Measurements from ENCODE around the gene NAA50. TPM values are rescaled to one million over a fixed set of nuclear protein-coding genes. Genes with fewer than 3 reads are reported as not detected.

NAA50 gene
- total RNA-seq, 3 donors from 2014 or later (not counting 1 experiment from before 2014, with no cell fraction given) = 55.3 to 77.6 (median 61.0) TPM

DNA sequence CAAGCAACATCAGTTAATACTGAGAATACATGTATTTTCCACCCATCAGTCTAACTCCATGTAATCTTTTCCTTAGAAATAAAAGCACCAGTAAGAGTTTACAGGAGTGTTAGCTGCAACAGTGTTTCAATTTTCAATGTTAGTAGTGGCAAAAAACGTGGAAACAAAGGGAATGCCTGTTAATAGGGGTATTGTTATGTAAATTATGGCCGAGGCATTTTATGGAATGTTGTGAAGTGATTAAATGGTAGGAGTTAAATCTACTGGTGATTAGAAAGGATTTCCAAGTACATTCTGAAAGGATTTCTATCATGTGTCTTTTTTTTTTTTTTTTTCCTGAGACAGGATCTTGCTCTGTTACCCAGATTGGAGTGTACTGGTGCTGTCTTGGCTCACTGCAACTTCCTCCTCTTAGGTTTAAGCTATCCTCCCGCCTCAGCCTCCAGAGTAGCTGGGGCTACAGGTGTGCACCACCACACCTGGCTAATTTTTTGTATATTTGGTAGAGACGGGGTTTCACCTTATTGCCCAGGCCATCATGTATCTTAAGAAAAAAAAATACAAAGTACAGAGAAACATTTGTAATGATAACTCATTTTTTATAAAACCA lies 7.4 kb upstream of the NAA50 start:
- DNase-seq (no peak), ATAC-seq (no peak)
- H3K9me3 Mint-ChIP-seq = peaks cover 2 to 3% of the 10 kb centered on the region in 2 donors
- no peaks in the 10 kb centered on the region for H3K4me1 ChIP-seq (ENCODE audit: control insufficient read depth, insufficient read depth, low read length)
- no peaks in the 10 kb centered on the region for H3K36me3 ChIP-seq (ENCODE audit: control insufficient read depth, insufficient read depth, low read length)
- H3K27me3 Mint-ChIP-seq (ENCODE audit: low read depth in 2 of 2) = no peaks in the 10 kb centered on the region
- H3K4me3 ChIP-seq (ENCODE audit: low read length) = no peak overlapping the region
- H3K4me3 Mint-ChIP-seq = no peak overlapping the region
- H3K27me3 ChIP-seq (ENCODE audit: control insufficient read depth, insufficient read depth, low read length) = no peaks in the 10 kb centered on the region
- no peak for TF ChIP-seq CTCF (IDR thresholded peaks at IDR 0.05)
- no peaks in the 10 kb centered on the region for H3K9me3 ChIP-seq (ENCODE audit: control insufficient read depth, insufficient read depth, low read length)
- WGBS (ENCODE audit: insufficient coverage) = 91% methylated on average over 3 of the region's 4 CpGs
- H3K27ac ChIP-seq (ENCODE audit: low read length) = no peak overlapping the region
- H3K4me1 Mint-ChIP-seq = peaks cover 18 to 25% of the 10 kb centered on the region in 2 donors
- no peak overlapping the region for H3K27ac Mint-ChIP-seq
- intact Hi-C loops (cut with micrococcal nuclease) = no loop called here
- no peaks in the 10 kb centered on the region for H3K36me3 Mint-ChIP-seq

- Histone ChIP-seq H3K27ac (ENCODE audit: low read length) (no peak overlapping the region), H3K4me1 (ENCODE audit: control insufficient read depth, insufficient read depth, low read length) (peaks cover 9% of the 10 kb centered on the region), H3K4me3 (ENCODE audit: low read length) (no peak overlapping the region), H3K27me3 (ENCODE audit: control insufficient read depth, insufficient read depth, low read length) (no peaks in the 10 kb centered on the region), H3K36me3 (ENCODE audit: control insufficient read depth, insufficient read depth, low read length) (no peaks in the 10 kb centered on the region), H3K9me3 (ENCODE audit: control insufficient read depth, insufficient read depth, low read length) (no peaks in the 10 kb centered on the region)
- no peak for TF ChIP-seq CTCF (IDR thresholded peaks at IDR 0.05)
- Mint-ChIP-seq H3K27me3 (ENCODE audit: low read depth in 2 of 2) (no peaks in the 10 kb centered on the region), H3K36me3 (no peaks in the 10 kb centered on the region), H3K4me3 (no peak overlapping the region), H3K27ac (no peak overlapping the region), H3K4me1 (peaks cover 35 to 47% of the 10 kb centered on the region in 2 donors), H3K9me3 (no peaks in the 10 kb centered on the region)
- DNase-seq = no peak
- intact Hi-C loops (cut with micrococcal nuclease) = no loop called here
- ATAC-seq = no peak
Observed at GRCh38 chr3:113751141-113751540, 5.1 kb upstream of the NAA50 start.

DNA sequence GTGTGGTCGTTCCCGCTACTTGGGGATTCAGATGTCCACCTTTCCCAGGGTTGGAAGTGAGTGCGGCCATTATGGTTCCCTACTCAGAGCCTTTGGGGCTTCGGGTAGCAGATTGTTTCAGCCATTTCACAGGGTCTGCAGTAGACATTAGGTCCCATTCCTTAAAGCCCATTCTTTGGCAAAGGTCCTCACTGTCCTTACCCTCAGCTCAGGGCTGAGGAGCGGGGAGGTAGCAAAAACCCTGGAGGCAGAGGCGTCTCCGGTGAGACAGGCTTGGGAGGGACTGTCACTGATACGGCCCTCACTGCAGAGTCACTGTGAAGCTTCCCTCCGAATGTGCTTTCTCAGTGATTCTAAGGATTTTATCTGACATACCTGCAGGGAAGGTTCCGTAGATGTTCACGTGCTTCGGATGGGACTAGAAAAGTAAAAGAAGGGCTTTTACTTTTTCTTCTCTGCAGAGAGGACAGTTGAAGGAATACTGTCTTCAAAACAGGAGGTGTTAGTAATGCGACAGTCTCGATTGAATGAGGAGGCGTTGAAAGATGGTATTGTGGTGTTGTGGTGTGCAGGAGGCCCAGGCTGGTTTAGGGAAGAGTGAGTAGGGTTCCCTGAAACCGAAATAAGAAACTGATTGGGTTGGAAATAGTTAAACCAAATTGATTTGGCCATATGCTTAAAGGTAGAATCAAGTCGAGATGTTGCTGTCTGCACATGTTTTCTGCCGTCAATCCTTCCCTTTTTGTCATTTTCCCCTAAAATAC lies 1.4 kb upstream of the NAA50 start:
- DNase-seq = peak in 1 of 2 donors; percentile 45
- no peaks in the 10 kb centered on the region for H3K9me3 Mint-ChIP-seq
- Histone ChIP-seq H3K36me3 (ENCODE audit: control insufficient read depth, insufficient read depth, low read length) (no peaks in the 10 kb centered on the region), H3K4me1 (ENCODE audit: control insufficient read depth, insufficient read depth, low read length) (peaks cover 18% of the 10 kb centered on the region), H3K27me3 (ENCODE audit: control insufficient read depth, insufficient read depth, low read length) (no peaks in the 10 kb centered on the region), H3K27ac (ENCODE audit: low read length) (peak overlapping the region; percentile 84), H3K4me3 (ENCODE audit: low read length) (peak overlapping the region; percentile 89), H3K9me3 (ENCODE audit: control insufficient read depth, insufficient read depth, low read length) (no peaks in the 10 kb centered on the region)
- H3K27me3 Mint-ChIP-seq (ENCODE audit: low read depth in 2 of 2) = no peaks in the 10 kb centered on the region
- no peaks in the 10 kb centered on the region for H3K36me3 Mint-ChIP-seq
- WGBS (ENCODE audit: insufficient coverage) = 4% methylated on average over 18 of the region's 18 CpGs
- TF ChIP-seq CTCF (IDR thresholded peaks at IDR 0.05) = no peak
- peak overlapping the region; percentile 100 for H3K4me3 Mint-ChIP-seq
- ATAC-seq = no peak
- H3K4me1 Mint-ChIP-seq = peaks cover 64% of the 10 kb centered on the region in 2 donors
- intact Hi-C loops (cut with micrococcal nuclease) = loop anchor here (1.0 to 5.0 kb wide), 6 partner anchors 35 to 1399 kb away; partner anchors contain the start of genes ATG3, CCDC191, QTRT2 and SIDT1
- H3K27ac Mint-ChIP-seq = peak overlapping the region; percentile 93 to 100
